Measurements from ENCODE around the gene RABGAP1L.

Gene RABGAP1L

DNA sequence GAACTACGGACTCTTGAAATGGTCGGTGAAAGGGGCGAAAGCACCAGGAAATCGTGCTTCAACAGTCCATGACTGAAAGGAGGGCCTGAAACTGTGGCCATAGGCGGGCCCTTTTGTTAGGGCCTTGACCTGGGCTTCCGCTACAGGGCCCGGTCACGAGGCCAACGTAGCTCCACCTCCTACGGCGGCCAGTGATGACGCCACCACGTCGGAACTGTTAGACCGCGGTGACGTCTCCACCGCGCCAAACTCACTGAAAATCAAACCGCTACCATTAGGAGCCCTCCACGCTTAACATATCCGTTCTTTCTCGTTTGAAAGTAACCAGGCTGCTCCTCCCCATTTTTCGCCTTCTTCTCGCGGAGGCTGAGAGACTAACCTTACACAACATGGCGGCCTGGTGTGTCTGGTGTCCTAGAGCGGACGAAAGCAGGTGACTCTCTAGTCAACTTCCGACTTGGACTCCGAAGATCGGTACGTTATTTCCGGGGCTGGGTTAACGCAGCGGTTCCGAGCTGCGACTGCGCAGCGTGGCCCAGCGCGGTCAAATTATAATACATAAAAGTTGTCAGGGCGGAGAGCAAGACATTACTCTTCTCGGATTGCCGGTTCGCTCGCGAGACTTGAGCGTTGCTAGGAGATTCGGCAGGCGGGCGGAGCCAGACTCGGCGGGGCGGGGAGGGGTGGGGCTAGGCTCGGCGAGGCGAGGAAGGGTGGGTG, 840.1 kb downstream of the RABGAP1L start (continued):
- TF ChIP-seq EGR2 (tag by site-specific recombination; IDR thresholded peaks at IDR 0.05; ENCODE audit: low read depth) (no peak), ZEB2 (tag by site-specific recombination; IDR thresholded peaks at IDR 0.05) (peak; percentile 89), ZNF514 (tag by site-specific recombination; IDR thresholded peaks at IDR 0.05) (no peak), ZBTB1 (tag by site-specific recombination; IDR thresholded peaks at IDR 0.05) (no peak), ZFP37 (tag by site-specific recombination; IDR thresholded peaks at IDR 0.05) (peak; percentile 81; the same call in 1 of the 2 replicates), REPIN1 (tag by site-specific recombination; IDR thresholded peaks at IDR 0.05; ENCODE audit: low read depth) (no peak; the same call in 1 of the 2 replicates), ZNF362 (tag by site-specific recombination; IDR thresholded peaks at IDR 0.05) (no peak), KLF1 (tag by site-specific recombination; IDR thresholded peaks at IDR 0.05) (no peak), ZNF548 (tag by site-specific recombination; IDR thresholded peaks at IDR 0.05) (no peak), ZNF544 (tag by site-specific recombination; IDR thresholded peaks at IDR 0.05) (no peak), PRDM1 (tag by site-specific recombination; IDR thresholded peaks at IDR 0.05) (no peak), ZNF518A (tag by site-specific recombination; conservative IDR thresholded peaks at IDR 0.05; ENCODE audit: low read depth) (peak; percentile 99), ZNF610 (tag by site-specific recombination; IDR thresholded peaks at IDR 0.05; ENCODE audit: borderline replicate concordance) (peak; percentile 80), ZNF140 (tag by site-specific recombination; IDR thresholded peaks at IDR 0.05) (no peak), ZNF10 (tag by site-specific recombination; IDR thresholded peaks at IDR 0.05) (0 out of 2 replicates have a peak, but pooled peaks have one; percentile 15), HOXC10 (CRISPR knock-in tag; IDR thresholded peaks at IDR 0.05) (0 out of 2 replicates have a peak, but pooled peaks have one; percentile 59), ZNF146 (tag by site-specific recombination; IDR thresholded peaks at IDR 0.05) (peak; percentile 61), ZNF664 (tag by site-specific recombination; IDR thresholded peaks at IDR 0.05) (peak; percentile 75; the same call in 1 of the 2 replicates), ZNF624 (tag by site-specific recombination; IDR thresholded peaks at IDR 0.05) (no peak), ZNF521 (tag by site-specific recombination; IDR thresholded peaks at IDR 0.05) (no peak), ZNF280D (tag by site-specific recombination; IDR thresholded peaks at IDR 0.05) (peak; percentile 89; the same call in 1 of the 2 replicates)
- TF ChIP-seq, protein P1, sequence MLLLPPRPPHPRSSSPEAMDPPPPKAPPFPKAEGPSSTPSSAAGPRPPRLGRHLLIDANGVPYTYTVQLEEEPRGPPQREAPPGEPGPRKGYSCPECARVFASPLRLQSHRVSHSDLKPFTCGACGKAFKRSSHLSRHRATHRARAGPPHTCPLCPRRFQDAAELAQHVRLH (tag by site-specific recombination; IDR thresholded peaks at IDR 0.05) = peak; percentile 85; the same call in 1 of the 2 replicates
- TF ChIP-seq, protein P2, sequence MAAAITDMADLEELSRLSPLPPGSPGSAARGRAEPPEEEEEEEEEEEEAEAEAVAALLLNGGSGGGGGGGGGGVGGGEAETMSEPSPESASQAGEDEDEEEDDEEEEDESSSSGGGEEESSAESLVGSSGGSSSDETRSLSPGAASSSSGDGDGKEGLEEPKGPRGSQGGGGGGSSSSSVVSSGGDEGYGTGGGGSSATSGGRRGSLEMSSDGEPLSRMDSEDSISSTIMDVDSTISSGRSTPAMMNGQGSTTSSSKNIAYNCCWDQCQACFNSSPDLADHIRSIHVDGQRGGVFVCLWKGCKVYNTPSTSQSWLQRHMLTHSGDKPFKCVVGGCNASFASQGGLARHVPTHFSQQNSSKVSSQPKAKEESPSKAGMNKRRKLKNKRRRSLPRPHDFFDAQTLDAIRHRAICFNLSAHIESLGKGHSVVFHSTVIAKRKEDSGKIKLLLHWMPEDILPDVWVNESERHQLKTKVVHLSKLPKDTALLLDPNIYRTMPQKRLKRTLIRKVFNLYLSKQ (tag by site-specific recombination; IDR thresholded peaks at IDR 0.05; ENCODE audit: borderline replicate concordance) = no peak
- TF ChIP-seq, protein P3, sequence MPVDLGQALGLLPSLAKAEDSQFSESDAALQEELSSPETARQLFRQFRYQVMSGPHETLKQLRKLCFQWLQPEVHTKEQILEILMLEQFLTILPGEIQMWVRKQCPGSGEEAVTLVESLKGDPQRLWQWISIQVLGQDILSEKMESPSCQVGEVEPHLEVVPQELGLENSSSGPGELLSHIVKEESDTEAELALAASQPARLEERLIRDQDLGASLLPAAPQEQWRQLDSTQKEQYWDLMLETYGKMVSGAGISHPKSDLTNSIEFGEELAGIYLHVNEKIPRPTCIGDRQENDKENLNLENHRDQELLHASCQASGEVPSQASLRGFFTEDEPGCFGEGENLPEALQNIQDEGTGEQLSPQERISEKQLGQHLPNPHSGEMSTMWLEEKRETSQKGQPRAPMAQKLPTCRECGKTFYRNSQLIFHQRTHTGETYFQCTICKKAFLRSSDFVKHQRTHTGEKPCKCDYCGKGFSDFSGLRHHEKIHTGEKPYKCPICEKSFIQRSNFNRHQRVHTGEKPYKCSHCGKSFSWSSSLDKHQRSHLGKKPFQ (tag by site-specific recombination; IDR thresholded peaks at IDR 0.05) = no peak
- TF ChIP-seq, protein P4, sequence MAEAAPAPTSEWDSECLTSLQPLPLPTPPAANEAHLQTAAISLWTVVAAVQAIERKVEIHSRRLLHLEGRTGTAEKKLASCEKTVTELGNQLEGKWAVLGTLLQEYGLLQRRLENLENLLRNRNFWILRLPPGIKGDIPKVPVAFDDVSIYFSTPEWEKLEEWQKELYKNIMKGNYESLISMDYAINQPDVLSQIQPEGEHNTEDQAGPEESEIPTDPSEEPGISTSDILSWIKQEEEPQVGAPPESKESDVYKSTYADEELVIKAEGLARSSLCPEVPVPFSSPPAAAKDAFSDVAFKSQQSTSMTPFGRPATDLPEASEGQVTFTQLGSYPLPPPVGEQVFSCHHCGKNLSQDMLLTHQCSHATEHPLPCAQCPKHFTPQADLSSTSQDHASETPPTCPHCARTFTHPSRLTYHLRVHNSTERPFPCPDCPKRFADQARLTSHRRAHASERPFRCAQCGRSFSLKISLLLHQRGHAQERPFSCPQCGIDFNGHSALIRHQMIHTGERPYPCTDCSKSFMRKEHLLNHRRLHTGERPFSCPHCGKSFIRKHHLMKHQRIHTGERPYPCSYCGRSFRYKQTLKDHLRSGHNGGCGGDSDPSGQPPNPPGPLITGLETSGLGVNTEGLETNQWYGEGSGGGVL (tag by site-specific recombination; IDR thresholded peaks at IDR 0.05) = no peak

Data from HEK293 (cell line).